NB4 (cell line): ENCODE measurements around the gene ADGRB3.

Experiments used
- DNase-seq: peaks from one replicate; pipeline ENCODE4 v3.0.0; 2010; ENCODE audit warnings: low read depth
- H3K4me3 ChIP-seq: one replicate; pipeline ENCODE4 v1.5.1; 2011; ENCODE audit warnings: mild to moderate bottlenecking, low read depth, low read length, moderate library complexity
- CTCF ChIP-seq: IDR thresholded peaks from one replicate; pipeline ENCODE4 v1.5.1; 2012; ENCODE audit warnings: low read depth, low read length
- MYC ChIP-seq: IDR thresholded peaks from 2 replicates; pipeline ENCODE4 v1.6.1; 2011; ENCODE audit warnings: low read depth, low read length
- POLR2A ChIP-seq: IDR thresholded peaks from 2 replicates; pipeline ENCODE4 v1.6.1; 2011; ENCODE audit warnings: mild to moderate bottlenecking; ENCODE audit not compliant: insufficient read length; ENCODE audit errors: extremely low read depth
- TF ChIP-seq, protein P1 (sequence below): IDR thresholded peaks from 2 replicates; pipeline ENCODE4 v1.6.1; 2011; ENCODE audit warnings: low read depth, low read length

ADGRB3 gene

GRCh38 chr6:69294407-69294806 lies 659.3 kb downstream of the ADGRB3 start:
- TF ChIP-seq CTCF (no peak), MYC (no peak), POLR2A (no peak)
- TF ChIP-seq, protein P1, sequence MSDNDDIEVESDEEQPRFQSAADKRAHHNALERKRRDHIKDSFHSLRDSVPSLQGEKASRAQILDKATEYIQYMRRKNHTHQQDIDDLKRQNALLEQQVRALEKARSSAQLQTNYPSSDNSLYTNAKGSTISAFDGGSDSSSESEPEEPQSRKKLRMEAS, result no peak
- DNase-seq, result no peak
- no peak overlapping the region for H3K4me3 ChIP-seq

DNA sequence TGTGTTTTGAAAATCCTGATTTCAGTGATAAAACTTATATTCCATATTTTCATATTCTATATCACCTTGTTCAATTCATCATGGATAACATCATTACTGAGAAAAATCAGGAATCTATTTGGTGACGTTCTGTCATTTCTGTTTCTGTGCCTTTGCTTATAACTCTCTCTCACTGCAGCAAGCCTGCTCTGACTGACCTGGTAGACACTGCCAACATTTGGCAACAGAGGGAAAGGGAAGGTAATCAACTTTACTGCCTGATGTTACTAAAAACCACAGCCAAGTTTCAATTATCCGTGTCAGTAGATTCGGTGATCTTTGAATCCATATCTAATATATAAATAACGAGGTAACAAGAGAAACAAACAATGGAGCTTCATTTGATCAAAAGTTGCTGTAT lies 659.8 kb downstream of the ADGRB3 start:
- H3K4me3 ChIP-seq, result no peak overlapping the region
- TF ChIP-seq CTCF, result no peak
- TF ChIP-seq MYC, result no peak
- TF ChIP-seq POLR2A, result no peak
- TF ChIP-seq, protein P1, result no peak
- no peak for DNase-seq

DNA sequence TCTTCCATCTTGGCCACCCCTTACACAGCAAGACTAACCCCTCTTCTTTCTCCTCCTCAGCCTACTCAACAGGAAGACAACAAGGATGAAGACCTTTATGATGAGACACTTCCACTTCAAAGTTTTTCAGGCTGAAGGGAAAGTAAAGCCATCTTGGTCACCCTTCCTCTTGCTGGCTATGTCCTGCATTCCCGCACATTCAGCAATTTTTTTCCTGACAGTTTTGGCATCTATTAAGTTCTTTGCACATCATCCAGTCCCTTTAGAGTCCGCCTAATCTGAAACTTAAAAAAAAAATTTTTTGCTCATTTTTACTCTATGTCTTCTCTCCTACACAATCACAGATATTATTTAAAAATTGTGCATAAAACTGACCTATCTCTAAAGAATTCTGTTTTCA lies 668.3 kb downstream of the ADGRB3 start:
- DNase-seq, result no peak

GRCh38 chr6:69305456-69305855 lies 670.4 kb downstream of the ADGRB3 start:
- no peak overlapping the region for H3K4me3 ChIP-seq

More for the DNA sequence above, 668.3 kb downstream of the ADGRB3 start:
- TF ChIP-seq MYC (no peak), CTCF (no peak), POLR2A (no peak)
- TF ChIP-seq, protein P1, result no peak
- no peak overlapping the region for H3K4me3 ChIP-seq

DNA sequence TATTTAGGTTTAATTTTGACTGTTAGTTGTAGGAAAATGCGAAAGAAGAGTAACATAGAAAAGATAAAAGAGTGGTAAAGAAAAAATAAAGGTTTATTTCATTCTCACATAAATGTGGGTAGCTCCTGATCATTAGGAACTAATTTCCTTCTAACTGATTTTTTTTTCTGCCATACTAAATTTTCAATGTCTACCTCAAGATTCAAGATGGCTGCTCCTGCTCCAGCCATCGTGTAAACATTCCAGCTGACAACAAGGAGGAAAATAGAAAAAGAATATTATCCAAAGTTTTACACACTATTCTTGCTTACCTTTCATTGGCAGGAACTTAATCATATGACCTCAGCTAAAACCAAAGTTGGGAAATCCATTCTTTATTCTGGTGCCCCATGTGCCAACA lies 673.5 kb downstream of the ADGRB3 start:
- TF ChIP-seq CTCF, result no peak
- TF ChIP-seq, protein P1, result no peak
- no peak for TF ChIP-seq POLR2A
- TF ChIP-seq MYC, result no peak
- no peak for DNase-seq
- H3K4me3 ChIP-seq, result no peak overlapping the region

More at GRCh38 chr6:69305456-69305855, 670.4 kb downstream of the ADGRB3 start:
- no peak for TF ChIP-seq MYC
- TF ChIP-seq, protein P1, result no peak
- no peak for TF ChIP-seq POLR2A
- no peak for TF ChIP-seq CTCF
- DNase-seq, result no peak

GRCh38 chr6:69311888-69312287 lies 676.8 kb downstream of the ADGRB3 start:
- no peak overlapping the region for H3K4me3 ChIP-seq
- DNase-seq, result no peak
- TF ChIP-seq POLR2A, result no peak
- no peak for TF ChIP-seq MYC
- TF ChIP-seq, protein P1, result no peak
- TF ChIP-seq CTCF, result no peak
